Mesendoderm (in vitro differentiated cells): Measurements from ENCODE around the gene RABEP2.

Experiments
- DNase-seq: peaks from one replicate; pipeline ENCODE4 v3.0.0; 2013
- H2AK5ac ChIP-seq: 2 replicates; pipeline ENCODE4 v1.6.1; 2013; ENCODE audit warnings: low read length, inconsistent platforms
- H2BK120ac ChIP-seq: 2 replicates; pipeline ENCODE4 v1.6.1; 2013; ENCODE audit warnings: low read depth, mild to moderate bottlenecking, low read length, moderate library complexity, mixed read lengths
- H2BK15ac ChIP-seq: replicated peaks from 2 replicates; pipeline ENCODE4 v1.6.1; 2013; ENCODE audit warnings: low read depth, mild to moderate bottlenecking, moderate library complexity
- H2BK5ac ChIP-seq: 2 replicates; pipeline ENCODE4 v1.6.1; 2013; ENCODE audit warnings: low read length, inconsistent platforms
- H3K18ac ChIP-seq: 2 replicates; pipeline ENCODE4 v1.6.1; 2013; ENCODE audit warnings: mild to moderate bottlenecking, low read length, mixed read lengths
- H3K23ac ChIP-seq: one replicate; pipeline ENCODE4 v1.6.1; 2013; ENCODE audit warnings: low read length
- H3K27ac ChIP-seq: 2 replicates; pipeline ENCODE4 v1.5.1; 2013; ENCODE audit warnings: low read depth, mild to moderate bottlenecking, inconsistent platforms, low read length, moderate library complexity
- H3K27me3 ChIP-seq: 2 replicates; pipeline ENCODE4 v1.6.1; 2013; ENCODE audit warnings: low read length, control low read depth, mild to moderate bottlenecking, inconsistent platforms; ENCODE audit not compliant: insufficient read depth, poor library complexity
- H3K36me3 ChIP-seq: 2 replicates; pipeline ENCODE4 v1.6.1; 2013; ENCODE audit warnings: low read length, inconsistent platforms; ENCODE audit not compliant: control insufficient read depth, insufficient read depth
- H3K4ac ChIP-seq: one replicate; pipeline ENCODE4 v1.6.1; 2013; ENCODE audit warnings: low read depth, mild to moderate bottlenecking, low read length, moderate library complexity
- H3K4me1 ChIP-seq: 2 replicates; pipeline ENCODE4 v1.6.1; 2013; ENCODE audit warnings: low read depth, low read length, inconsistent platforms; ENCODE audit not compliant: control insufficient read depth
- H3K4me2 ChIP-seq: 2 replicates; pipeline ENCODE4 v1.6.1; 2013; ENCODE audit warnings: low read length
- H3K4me3 ChIP-seq: 2 replicates; pipeline ENCODE4 v1.5.1; 2013; ENCODE audit warnings: mild to moderate bottlenecking, low read length
- H3K56ac ChIP-seq: one replicate; pipeline ENCODE4 v1.6.1; 2013; ENCODE audit warnings: low read length
- H3K79me1 ChIP-seq: 2 replicates; pipeline ENCODE4 v1.6.1; 2013; ENCODE audit warnings: low read length, inconsistent platforms
- H3K79me2 ChIP-seq: 2 replicates; pipeline ENCODE4 v1.6.1; 2013; ENCODE audit warnings: mild to moderate bottlenecking, low read length; ENCODE audit not compliant: control insufficient read depth, insufficient read depth
- H3K9ac ChIP-seq: 2 replicates; pipeline ENCODE4 v1.6.1; 2013; ENCODE audit warnings: low read length, inconsistent platforms
- H4K5ac ChIP-seq: one replicate; pipeline ENCODE4 v1.6.1; 2013; ENCODE audit warnings: low read length
- H4K8ac ChIP-seq: one replicate; pipeline ENCODE4 v1.6.1; 2013; ENCODE audit warnings: low read depth, mild to moderate bottlenecking, control low read depth, low read length, moderate library complexity
- WGBS: extraction: QIAGEN DNeasy Blood & Tissue Kit; methylation state at CpG from one replicate; pipeline ENCODE4 v1.1.7; 2013; ENCODE audit warnings: low lambda C conversion rate, missing lambda C conversion rate; ENCODE audit not compliant: insufficient coverage; ENCODE audit errors: extremely low coverage; 5-methylcytosine and 5-hydroxymethylcytosine counted together

The RABEP2 gene

GRCh38 chr16:28937222-28937876 is 12.3 kb upstream of the RABEP2 start:
- Histone ChIP-seq H4K8ac (no peak overlapping the region), H3K18ac (no peak overlapping the region), H3K4ac (no peak overlapping the region), H4K5ac (no peak overlapping the region), H3K79me2 (no peaks in the 10 kb centered on the region), H3K4me2 (no peak overlapping the region), H3K4me1 (no peaks in the 10 kb centered on the region), H3K79me1 (no peaks in the 10 kb centered on the region), H3K27me3 (no peaks in the 10 kb centered on the region), H3K4me3 (no peak overlapping the region), H2BK120ac (no peak overlapping the region), H2BK15ac (no peak overlapping the region), H3K27ac (no peak overlapping the region), H3K9ac (no peak overlapping the region), H3K36me3 (no peaks in the 10 kb centered on the region), H2AK5ac (no peak overlapping the region), H3K56ac (no peak overlapping the region), H3K23ac (no peak overlapping the region), H2BK5ac (no peak overlapping the region)
- WGBS = no CpG with 5 or more reads among the region's 14 CpGs
- no peak for DNase-seq

GRCh38 chr16:28936784-28937155 is 11.7 kb upstream of the RABEP2 start:
- H3K18ac ChIP-seq = no peak overlapping the region

GRCh38 chr16:28935924-28936783 is 11.1 kb upstream of the RABEP2 start:
- Histone ChIP-seq H2AK5ac (no peak overlapping the region), H4K5ac (no peak overlapping the region), H2BK120ac (no peak overlapping the region), H2BK5ac (no peak overlapping the region), H3K4me1 (no peaks in the 10 kb centered on the region), H3K79me1 (no peaks in the 10 kb centered on the region), H2BK15ac (no peak overlapping the region), H3K23ac (no peak overlapping the region), H3K27me3 (no peaks in the 10 kb centered on the region), H3K36me3 (no peaks in the 10 kb centered on the region), H3K79me2 (no peaks in the 10 kb centered on the region), H3K56ac (peak overlapping the region; percentile 67), H3K9ac (peak overlapping the region; percentile 1), H3K4me2 (peak overlapping the region; percentile 23), H3K4me3 (no peak overlapping the region), H3K4ac (no peak overlapping the region), H4K8ac (no peak overlapping the region), H3K18ac (no peak overlapping the region), H3K27ac (no peak overlapping the region)
- DNase-seq = peak; percentile 83
- WGBS = no CpG with 5 or more reads among the region's 36 CpGs

More at GRCh38 chr16:28936784-28937155, 11.7 kb upstream of the RABEP2 start:
- Histone ChIP-seq H3K27me3 (no peaks in the 10 kb centered on the region), H3K36me3 (no peaks in the 10 kb centered on the region), H2BK120ac (no peak overlapping the region), H2AK5ac (no peak overlapping the region), H4K5ac (no peak overlapping the region), H3K9ac (no peak overlapping the region), H3K4me1 (no peaks in the 10 kb centered on the region), H4K8ac (no peak overlapping the region), H3K23ac (no peak overlapping the region), H3K79me1 (no peaks in the 10 kb centered on the region), H3K27ac (no peak overlapping the region), H3K79me2 (no peaks in the 10 kb centered on the region), H3K56ac (no peak overlapping the region), H2BK15ac (no peak overlapping the region), H3K4me2 (no peak overlapping the region), H3K4ac (no peak overlapping the region), H2BK5ac (no peak overlapping the region), H3K4me3 (no peak overlapping the region)
- no CpG with 5 or more reads among the region's 26 CpGs for WGBS
- DNase-seq = no peak

GRCh38 chr16:28935346-28935745 is 10.3 kb upstream of the RABEP2 start:
- no peak overlapping the region for H3K4ac ChIP-seq
- no peak overlapping the region for H2AK5ac ChIP-seq
- H4K5ac ChIP-seq = no peak overlapping the region
- H4K8ac ChIP-seq = no peak overlapping the region
- no peak overlapping the region for H2BK5ac ChIP-seq
- WGBS = no CpG with 5 or more reads among the region's 4 CpGs
- H3K4me2 ChIP-seq = no peak overlapping the region
- H3K27ac ChIP-seq = no peak overlapping the region
- no peak overlapping the region for H2BK120ac ChIP-seq
- H3K27me3 ChIP-seq = no peaks in the 10 kb centered on the region
- DNase-seq = no peak
- H3K4me1 ChIP-seq = no peaks in the 10 kb centered on the region
- no peak overlapping the region for H3K4me3 ChIP-seq
- H3K79me2 ChIP-seq = no peaks in the 10 kb centered on the region
- no peak overlapping the region for H3K56ac ChIP-seq
- H3K18ac ChIP-seq = no peak overlapping the region
- no peaks in the 10 kb centered on the region for H3K36me3 ChIP-seq
- no peak overlapping the region for H2BK15ac ChIP-seq
- no peaks in the 10 kb centered on the region for H3K79me1 ChIP-seq
- no peak overlapping the region for H3K23ac ChIP-seq
- no peak overlapping the region for H3K9ac ChIP-seq

- no peaks in the 10 kb centered on the region for H3K79me2 ChIP-seq
- no peak overlapping the region for H2BK15ac ChIP-seq
- H2BK5ac ChIP-seq = no peak overlapping the region
- no CpG with 5 or more reads among the region's 8 CpGs for WGBS
- peak; percentile 57 for DNase-seq
- no peak overlapping the region for H2BK120ac ChIP-seq
- H3K4me1 ChIP-seq = no peaks in the 10 kb centered on the region
- no peak overlapping the region for H4K5ac ChIP-seq
- no peak overlapping the region for H4K8ac ChIP-seq
- no peaks in the 10 kb centered on the region for H3K36me3 ChIP-seq
- no peak overlapping the region for H3K4me2 ChIP-seq
- H3K27ac ChIP-seq = no peak overlapping the region
- H3K23ac ChIP-seq = no peak overlapping the region
- H3K9ac ChIP-seq = no peak overlapping the region
- H3K56ac ChIP-seq = no peak overlapping the region
- no peak overlapping the region for H3K4me3 ChIP-seq
- H3K79me1 ChIP-seq = no peaks in the 10 kb centered on the region
- no peak overlapping the region for H2AK5ac ChIP-seq
- H3K4ac ChIP-seq = no peak overlapping the region
- no peaks in the 10 kb centered on the region for H3K27me3 ChIP-seq
- no peak overlapping the region for H3K18ac ChIP-seq
Measured at GRCh38 chr16:28933171-28933570, 8.1 kb upstream of the RABEP2 start.
